ENCODE measurements around the gene DUSP28. TPM values are rescaled to one million over a fixed set of nuclear protein-coding genes. Genes with fewer than 3 reads are reported as not detected.

The DUSP28 gene
- total RNA-seq, 6 experiments from 2014 or later: 3.1 to 5.0 (median 4.3) TPM

GRCh38 chr2:240596080-240596460, 35.9 kb downstream of the DUSP28 start:
- Mint-ChIP-seq H3K9me3 (no peaks in the 10 kb centered on the region), H3K36me3 (ENCODE audit: low read depth) (no peaks in the 10 kb centered on the region; the same call in 1 of the 2 replicates), H3K27ac (no peak overlapping the region), H3K27me3 (ENCODE audit: insufficient read depth) (no peaks in the 10 kb centered on the region; the same call in none of the 2 replicates), H3K4me3 (no peak overlapping the region), H3K4me1 (ENCODE audit: low read depth) (peaks cover 6% of the 10 kb centered on the region)
- DNase-seq: no peak
- no peak for TF ChIP-seq CTCF (IDR thresholded peaks at IDR 0.05)

- no peak for DNase-seq
- Mint-ChIP-seq H3K36me3 (ENCODE audit: low read depth) (no peaks in the 10 kb centered on the region; the same call in 1 of the 2 replicates), H3K27me3 (ENCODE audit: insufficient read depth) (no peaks in the 10 kb centered on the region; the same call in none of the 2 replicates), H3K27ac (no peak overlapping the region), H3K4me3 (no peak overlapping the region), H3K4me1 (ENCODE audit: low read depth) (peaks cover 2% of the 10 kb centered on the region), H3K9me3 (no peaks in the 10 kb centered on the region)
- no peak for TF ChIP-seq CTCF (IDR thresholded peaks at IDR 0.05)
These were observed 36.4 kb downstream of the DUSP28 start for GRCh38 chr2:240596491-240596931.

GRCh38 chr2:240597054-240597418, 36.9 kb downstream of the DUSP28 start:
- Mint-ChIP-seq H3K27ac (no peak overlapping the region), H3K27me3 (ENCODE audit: insufficient read depth) (no peaks in the 10 kb centered on the region; the same call in none of the 2 replicates), H3K9me3 (no peaks in the 10 kb centered on the region), H3K4me3 (no peak overlapping the region), H3K4me1 (ENCODE audit: low read depth) (no peaks in the 10 kb centered on the region), H3K36me3 (ENCODE audit: low read depth) (no peaks in the 10 kb centered on the region)
- DNase-seq: no peak
- TF ChIP-seq CTCF (IDR thresholded peaks at IDR 0.05): no peak

- Mint-ChIP-seq H3K4me3 (no peak overlapping the region), H3K9me3 (no peaks in the 10 kb centered on the region), H3K27me3 (ENCODE audit: insufficient read depth) (no peaks in the 10 kb centered on the region; the same call in none of the 2 replicates), H3K36me3 (ENCODE audit: low read depth) (no peaks in the 10 kb centered on the region), H3K4me1 (ENCODE audit: low read depth) (no peaks in the 10 kb centered on the region), H3K27ac (no peak overlapping the region)
- no peak for TF ChIP-seq CTCF (IDR thresholded peaks at IDR 0.05)
- no peak for DNase-seq
These were observed 37.4 kb downstream of the DUSP28 start for GRCh38 chr2:240597419-240598181.

GRCh38 chr2:240598311-240598911, 38.3 kb downstream of the DUSP28 start:
- Mint-ChIP-seq H3K4me3 (no peak overlapping the region), H3K27me3 (ENCODE audit: insufficient read depth) (no peaks in the 10 kb centered on the region; the same call in none of the 2 replicates), H3K27ac (no peak overlapping the region), H3K9me3 (no peaks in the 10 kb centered on the region), H3K4me1 (ENCODE audit: low read depth) (no peaks in the 10 kb centered on the region), H3K36me3 (ENCODE audit: low read depth) (no peaks in the 10 kb centered on the region)
- no peak for DNase-seq
- TF ChIP-seq CTCF (IDR thresholded peaks at IDR 0.05): no peak

Data from HFFc6 (cell line).